Measurements from ENCODE around the gene GATA5.

Gene GATA5

GRCh38 chr20:62451970-62452369 is 23.8 kb downstream of the GATA5 start:
- no peak for TF ChIP-seq GATA3 (IDR thresholded peaks at IDR 0.05; ENCODE audit: low read depth, low read length)
- no peak for TF ChIP-seq GATA2 (IDR thresholded peaks at IDR 0.05; ENCODE audit: low read depth, low read length)

DNA sequence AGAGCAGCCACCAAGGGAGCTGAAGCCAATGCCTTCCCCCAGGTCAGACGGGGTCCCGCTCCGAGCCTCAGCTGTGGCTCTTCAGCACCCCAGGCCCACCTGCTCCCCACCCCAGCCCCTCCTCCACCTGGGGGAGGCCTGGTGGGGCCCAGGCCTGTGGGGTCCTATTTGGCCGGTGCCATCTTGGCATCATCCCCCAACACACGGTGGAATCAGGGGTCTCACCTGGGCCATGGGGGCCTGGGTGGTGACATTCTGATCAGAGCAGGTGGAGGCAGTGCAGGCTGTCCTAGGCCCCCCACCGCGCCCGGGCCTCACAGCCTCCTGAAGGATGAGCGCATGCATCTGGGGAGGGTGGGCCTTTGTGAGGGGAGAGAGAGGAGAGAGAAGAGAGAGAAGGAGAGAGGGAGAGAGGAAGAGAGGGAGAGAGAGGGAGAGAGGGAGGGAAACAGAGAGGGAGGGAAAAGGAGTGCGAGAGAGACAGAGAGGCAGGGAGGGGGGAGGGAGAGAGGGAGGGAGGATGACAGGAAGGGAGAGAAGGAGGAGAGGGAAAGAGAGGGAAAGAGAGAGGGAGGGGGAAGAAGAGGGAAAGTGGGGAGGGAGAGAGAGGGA is 24.5 kb downstream of the GATA5 start:
- TF ChIP-seq GATA2 (IDR thresholded peaks at IDR 0.05; ENCODE audit: low read depth, low read length) (no peak), GATA3 (IDR thresholded peaks at IDR 0.05; ENCODE audit: low read depth, low read length) (no peak)

DNA sequence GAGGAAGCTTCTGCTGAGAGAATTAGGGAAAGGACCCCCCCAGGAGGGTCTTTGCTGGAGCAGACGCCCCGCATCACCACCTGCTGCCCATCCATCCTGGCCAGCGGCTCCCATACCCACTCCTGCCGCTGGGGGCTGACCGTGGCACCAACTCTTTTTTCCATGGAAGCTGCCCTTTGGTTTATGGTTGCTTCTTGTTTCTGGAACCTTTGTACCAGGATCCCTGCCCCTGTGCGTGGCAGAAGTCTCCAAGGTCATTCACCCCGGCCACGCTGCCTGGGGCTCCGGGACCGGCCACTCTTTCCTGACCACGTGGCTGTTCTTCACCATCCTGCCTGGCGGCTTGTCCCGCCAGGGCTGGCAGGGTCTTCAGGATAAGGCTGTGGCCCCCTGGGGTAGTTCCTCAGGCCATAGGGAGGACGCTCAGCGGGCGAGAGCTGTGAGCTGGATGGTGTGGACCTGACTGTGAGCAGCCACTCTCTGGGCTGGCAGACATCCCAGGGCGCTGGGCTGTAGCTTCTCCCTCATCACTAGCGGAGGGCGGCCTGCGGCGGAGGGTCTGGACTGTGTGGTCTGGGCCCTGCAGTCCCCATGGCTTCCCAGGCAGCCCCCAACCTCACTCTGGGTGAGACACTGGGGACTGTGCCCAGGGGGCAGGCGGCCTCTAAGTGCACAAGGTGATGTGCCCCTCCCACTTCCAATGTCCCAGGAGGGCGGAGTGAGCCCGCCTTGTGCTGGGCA is 25.7 kb downstream of the GATA5 start:
- TF ChIP-seq GATA3 (IDR thresholded peaks at IDR 0.05; ENCODE audit: low read depth, low read length) (no peak), GATA2 (IDR thresholded peaks at IDR 0.05; ENCODE audit: low read depth, low read length) (no peak)

GRCh38 chr20:62448788-62449187 is 27.0 kb downstream of the GATA5 start:
- TF ChIP-seq GATA3 (IDR thresholded peaks at IDR 0.05; ENCODE audit: low read depth, low read length) (no peak), GATA2 (IDR thresholded peaks at IDR 0.05; ENCODE audit: low read depth, low read length) (no peak)

GRCh38 chr20:62448038-62448437 is 27.8 kb downstream of the GATA5 start:
- TF ChIP-seq GATA2 (IDR thresholded peaks at IDR 0.05; ENCODE audit: low read depth, low read length) (no peak), GATA3 (IDR thresholded peaks at IDR 0.05; ENCODE audit: low read depth, low read length) (no peak)

GRCh38 chr20:62446888-62447869 is 28.6 kb downstream of the GATA5 start:
- TF ChIP-seq GATA3 (IDR thresholded peaks at IDR 0.05; ENCODE audit: low read depth, low read length), result no peak
- TF ChIP-seq GATA2 (IDR thresholded peaks at IDR 0.05; ENCODE audit: low read depth, low read length), result no peak

DNA sequence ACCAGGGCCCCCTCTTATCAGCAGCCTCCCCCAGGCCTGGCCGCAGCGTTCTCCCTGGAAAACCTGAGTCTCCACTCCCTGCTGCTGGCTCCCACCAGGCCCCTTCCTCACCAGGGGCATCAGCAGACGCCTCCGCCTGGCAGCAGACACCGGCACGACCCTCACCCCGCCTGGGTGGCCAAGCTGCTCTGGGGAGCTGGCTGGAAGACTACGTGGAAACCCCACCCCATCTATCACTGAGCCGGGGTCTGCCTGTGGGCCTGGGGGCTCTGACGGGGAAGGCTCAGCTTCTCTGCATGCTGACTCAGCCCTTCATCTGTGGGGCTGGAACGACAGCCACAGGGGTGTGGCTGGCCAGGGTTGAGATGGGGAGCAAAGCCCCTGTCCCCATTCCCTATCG is 29.3 kb downstream of the GATA5 start:
- TF ChIP-seq GATA3 (IDR thresholded peaks at IDR 0.05; ENCODE audit: low read depth, low read length), result no peak
- no peak for TF ChIP-seq GATA2 (IDR thresholded peaks at IDR 0.05; ENCODE audit: low read depth, low read length)

- TF ChIP-seq GATA2 (IDR thresholded peaks at IDR 0.05; ENCODE audit: low read depth, low read length) (no peak), GATA3 (IDR thresholded peaks at IDR 0.05; ENCODE audit: low read depth, low read length) (no peak)
These were observed 30.0 kb downstream of the GATA5 start for GRCh38 chr20:62445553-62446340.

GRCh38 chr20:62444286-62444685 is 31.5 kb downstream of the GATA5 start:
- TF ChIP-seq GATA2 (IDR thresholded peaks at IDR 0.05; ENCODE audit: low read depth, low read length), result no peak
- TF ChIP-seq GATA3 (IDR thresholded peaks at IDR 0.05; ENCODE audit: low read depth, low read length), result no peak

- TF ChIP-seq GATA3 (IDR thresholded peaks at IDR 0.05; ENCODE audit: low read depth, low read length), result no peak
- TF ChIP-seq GATA2 (IDR thresholded peaks at IDR 0.05; ENCODE audit: low read depth, low read length), result no peak
These were observed 33.7 kb downstream of the GATA5 start for GRCh38 chr20:62441987-62442539.

DNA sequence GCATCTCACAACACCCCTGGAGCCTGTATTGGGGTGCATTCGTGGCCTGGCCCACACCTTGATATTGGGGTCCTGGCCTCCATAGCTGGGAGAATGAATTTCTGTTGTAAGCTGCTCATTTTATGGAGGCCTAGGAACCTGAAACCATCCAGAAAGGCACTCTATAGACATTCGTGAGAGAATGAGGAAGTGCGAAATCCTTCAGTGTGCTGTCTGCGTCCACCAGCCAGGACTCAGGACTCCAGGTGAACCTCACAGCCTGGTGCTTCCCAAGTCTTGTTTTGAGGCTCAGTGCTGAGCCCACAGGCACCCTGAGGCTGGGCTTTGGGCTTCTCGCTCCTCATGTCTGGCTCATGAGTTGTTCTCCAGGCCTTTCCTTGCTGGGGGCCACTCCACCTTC is 36.6 kb downstream of the GATA5 start:
- TF ChIP-seq GATA2 (IDR thresholded peaks at IDR 0.05; ENCODE audit: low read depth, low read length) (no peak), GATA3 (IDR thresholded peaks at IDR 0.05; ENCODE audit: low read depth, low read length) (no peak)

GRCh38 chr20:62437927-62438326 is 37.9 kb downstream of the GATA5 start:
- TF ChIP-seq GATA3 (IDR thresholded peaks at IDR 0.05; ENCODE audit: low read depth, low read length) (no peak), GATA2 (IDR thresholded peaks at IDR 0.05; ENCODE audit: low read depth, low read length) (no peak)

DNA sequence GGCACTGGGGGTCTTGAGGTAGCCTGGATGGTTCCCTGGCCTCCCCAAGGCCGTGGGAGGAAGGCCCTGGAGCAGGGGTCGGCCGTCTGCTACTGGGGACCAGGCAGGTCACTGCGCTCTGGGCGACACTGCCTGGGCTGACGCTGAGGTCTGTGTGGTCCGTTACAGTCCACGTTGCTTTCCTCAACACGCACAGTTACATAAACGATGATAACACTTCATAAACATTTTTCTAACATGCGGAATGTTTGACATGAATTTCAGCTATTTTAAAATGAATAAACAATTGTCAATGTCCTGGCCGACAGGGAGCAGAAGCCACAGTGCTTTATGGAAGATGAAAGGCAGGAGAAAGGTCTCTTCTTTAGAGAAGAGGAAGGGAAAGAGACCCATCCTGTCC is 38.3 kb downstream of the GATA5 start:
- TF ChIP-seq GATA3 (IDR thresholded peaks at IDR 0.05; ENCODE audit: low read depth, low read length) (no peak), GATA2 (IDR thresholded peaks at IDR 0.05; ENCODE audit: low read depth, low read length) (no peak)

All from SH-SY5Y (cell line).